ENCODE data around the gene ARHGEF2. TPM values are rescaled to one million over a fixed set of nuclear protein-coding genes. Genes with fewer than 3 reads are reported as not detected.
A peak's percentile ranks its signal among the peaks of the same experiment; 100 is the strongest.

The ARHGEF2 gene
- total and polyA plus RNA-seq, 12 donors = 22.7 to 79.8 (median 56.9) TPM

GRCh38 chr1:155967341-155968050 lies 10.9 kb downstream of the ARHGEF2 start:
- peaks cover 48 to 97% (median 85%) of the 10 kb centered on the region in 9 donors for H3K4me1 ChIP-seq
- DNase-seq (peak; percentile 50 to 76), ATAC-seq (peak; percentile 34 to 70 (median 60))
- WGBS, 2 donors = 16 to 20% methylated on average over 13 of the region's 13 CpGs
- peak overlapping the region in 7 of 10 donors; percentile 2 to 38 (median 14) for H3K4me3 ChIP-seq
- no peaks in the 10 kb centered on the region for H3K27me3 ChIP-seq
- peak overlapping the region; percentile 51 to 99 (median 92) for H3K27ac ChIP-seq
- peaks cover 5 to 84% (median 40%) of the 10 kb centered on the region in 9 donors for H3K36me3 ChIP-seq
- TF ChIP-seq CTCF (IDR thresholded peaks at IDR 0.05) = no peak
- intact Hi-C loops (cut with DNase I) = no loop called here
- H3K9me3 ChIP-seq = no peaks in the 10 kb centered on the region

- ATAC-seq (peak in 7 of 8 donors; percentile 8 to 44 (median 38)), DNase-seq (no peak)
- TF ChIP-seq CTCF (IDR thresholded peaks at IDR 0.05) = no peak
- H3K27ac ChIP-seq = peak overlapping the region; percentile 51 to 99 (median 92)
- H3K4me3 ChIP-seq = peak overlapping the region in 3 of 10 donors; percentile 14 to 38 (median 24)
- no peaks in the 10 kb centered on the region for H3K27me3 ChIP-seq
- intact Hi-C loops (cut with DNase I) = no loop called here
- peaks cover 5 to 85% (median 47%) of the 10 kb centered on the region in 9 donors for H3K36me3 ChIP-seq
- peaks cover 53 to 97% (median 85%) of the 10 kb centered on the region in 9 donors for H3K4me1 ChIP-seq
- WGBS, 2 donors = 21 to 22% methylated on average over 7 of the region's 7 CpGs
- H3K9me3 ChIP-seq = no peaks in the 10 kb centered on the region
Observed at GRCh38 chr1:155966750-155967149, 11.6 kb downstream of the ARHGEF2 start.

GRCh38 chr1:155966135-155966534 lies 12.2 kb downstream of the ARHGEF2 start:
- WGBS, 2 donors = 42 to 50% methylated on average over 9 of the region's 9 CpGs
- DNase-seq (no peak), ATAC-seq (peak in 3 of 8 donors; percentile 2 to 4 (median 2))
- TF ChIP-seq CTCF (IDR thresholded peaks at IDR 0.05) = peak in 5 of 9 donors; percentile 31 to 48 (median 46)
- H3K27me3 ChIP-seq = no peaks in the 10 kb centered on the region
- peaks cover 5 to 91% (median 50%) of the 10 kb centered on the region in 9 donors for H3K36me3 ChIP-seq
- H3K27ac ChIP-seq = peak overlapping the region; percentile 51 to 99 (median 92)
- H3K4me1 ChIP-seq = peaks cover 51 to 97% (median 85%) of the 10 kb centered on the region in 9 donors
- no peaks in the 10 kb centered on the region for H3K9me3 ChIP-seq
- no peak overlapping the region for H3K4me3 ChIP-seq
- intact Hi-C loops (cut with DNase I) = no loop called here

- Histone ChIP-seq H3K27me3 (no peaks in the 10 kb centered on the region), H3K4me3 (no peak overlapping the region), H3K9me3 (no peaks in the 10 kb centered on the region), H3K27ac (peak overlapping the region in 3 of 10 donors; percentile 26 to 99 (median 40)), H3K4me1 (peaks cover 37 to 96% (median 78%) of the 10 kb centered on the region in 9 donors), H3K36me3 (peaks cover 5 to 98% (median 69%) of the 10 kb centered on the region in 9 donors)
- intact Hi-C loops (cut with DNase I) = no loop called here
- ATAC-seq (no peak), DNase-seq (no peak)
- 55 to 57% methylated on average over 7 of the region's 7 CpGs for WGBS, 2 donors
- TF ChIP-seq CTCF (IDR thresholded peaks at IDR 0.05) = no peak
Observed at GRCh38 chr1:155964193-155964592, 14.2 kb downstream of the ARHGEF2 start.
